H9 (cell line): ENCODE measurements around the gene MRPL44. TPM values are rescaled to one million over a fixed set of nuclear protein-coding genes. Genes with fewer than 3 reads are reported as not detected.
"Not testable (repeated sequence)": the region's sequence is repeated elsewhere in the genome, so short reads cannot be mapped to it uniquely, and the experiment has no call there.

Experiments used
- DNase-seq: peaks from one replicate; pipeline ENCODE4 v3.0.0-alpha.2; 2017
- H2AFZ ChIP-seq: one replicate; pipeline ENCODE4 v1.6.1; 2013; ENCODE audit warnings: mild to moderate bottlenecking, low read length, control low read depth, moderate library complexity
- H2AK5ac ChIP-seq: 2 replicates; pipeline ENCODE4 v1.6.1; 2013; ENCODE audit warnings: low read length, control low read depth, mixed read lengths; ENCODE audit not compliant: insufficient read length
- H2BK120ac ChIP-seq: one replicate; pipeline ENCODE4 v1.6.1; 2013; ENCODE audit warnings: low read depth, mild to moderate bottlenecking, low read length, control low read depth, inconsistent platforms; ENCODE audit not compliant: poor library complexity, severe bottlenecking
- H2BK12ac ChIP-seq: 2 replicates; pipeline ENCODE4 v1.6.1; 2013; ENCODE audit warnings: low read length, control low read depth, mixed read lengths, low read depth; ENCODE audit not compliant: insufficient read length
- H2BK15ac ChIP-seq: 2 replicates; pipeline ENCODE4 v1.6.1; 2013; ENCODE audit warnings: low read depth, low read length, control low read depth
- H2BK20ac ChIP-seq: one replicate; pipeline ENCODE4 v1.6.1; 2013; ENCODE audit warnings: low read depth, mild to moderate bottlenecking, low read length, control low read depth, inconsistent platforms; ENCODE audit not compliant: poor library complexity, severe bottlenecking
- H2BK5ac ChIP-seq: 2 replicates; pipeline ENCODE4 v1.6.1; 2013; ENCODE audit warnings: low read length, control low read depth, mixed read lengths; ENCODE audit not compliant: insufficient read length
- H3K14ac ChIP-seq: 2 replicates; pipeline ENCODE4 v1.6.1; 2013; ENCODE audit warnings: low read length, control low read depth; ENCODE audit not compliant: insufficient read depth
- H3K18ac ChIP-seq: 2 replicates; pipeline ENCODE4 v1.6.1; 2013; ENCODE audit warnings: low read depth, mild to moderate bottlenecking, mixed read lengths, low read length, control low read depth; ENCODE audit not compliant: insufficient read length
- H3K23ac ChIP-seq: 2 replicates; pipeline ENCODE4 v1.6.1; 2013; ENCODE audit warnings: low read length, control low read depth, mixed read lengths, low read depth; ENCODE audit not compliant: insufficient read length
- H3K23me2 ChIP-seq: 2 replicates; pipeline ENCODE4 v1.6.1; 2013; ENCODE audit warnings: low read depth, mild to moderate bottlenecking, mixed read lengths, low read length, control low read depth; ENCODE audit not compliant: insufficient read length, poor library complexity, severe bottlenecking
- H3K27ac ChIP-seq: 2 replicates; pipeline ENCODE4 v1.5.1; 2013; ENCODE audit warnings: low read length, control low read depth, mixed read lengths, low read depth; ENCODE audit not compliant: insufficient read length
- H3K27me3 ChIP-seq: 2 replicates; pipeline ENCODE4 v1.6.1; 2013; ENCODE audit warnings: low read length, control low read depth, inconsistent platforms; ENCODE audit not compliant: insufficient read depth
- H3K4ac ChIP-seq: 2 replicates; pipeline ENCODE4 v1.6.1; 2013; ENCODE audit warnings: low read depth, mild to moderate bottlenecking, control low read depth, inconsistent platforms, low read length, moderate library complexity
- H3K4me1 ChIP-seq: 2 replicates; pipeline ENCODE4 v1.6.1; 2013; ENCODE audit warnings: low read length, control low read depth, inconsistent platforms; ENCODE audit not compliant: insufficient read depth
- H3K4me2 ChIP-seq: 2 replicates; pipeline ENCODE4 v1.6.1; 2013; ENCODE audit warnings: low read length, control low read depth, mixed read lengths; ENCODE audit not compliant: insufficient read length, insufficient read depth
- H3K56ac ChIP-seq: 2 replicates; pipeline ENCODE4 v1.6.1; 2013; ENCODE audit warnings: low read depth, mild to moderate bottlenecking, mixed read lengths, low read length, control low read depth; ENCODE audit not compliant: insufficient read length
- H3K79me1 ChIP-seq: 2 replicates; pipeline ENCODE4 v1.6.1; 2013; ENCODE audit warnings: low read depth, mild to moderate bottlenecking, moderate library complexity, low read length, control low read depth, inconsistent platforms; ENCODE audit not compliant: insufficient read depth, poor library complexity, severe bottlenecking
- H3K79me2 ChIP-seq: 2 replicates; pipeline ENCODE4 v1.6.1; 2013; ENCODE audit warnings: low read length, control low read depth, inconsistent platforms; ENCODE audit not compliant: insufficient read depth
- H3K9ac ChIP-seq: 2 replicates; pipeline ENCODE4 v1.6.1; 2013; ENCODE audit warnings: low read length, control low read depth, mixed read lengths; ENCODE audit not compliant: insufficient read length; ENCODE audit errors: extremely low read depth
- H3K9me3 ChIP-seq: one replicate; pipeline ENCODE4 v1.6.1; 2013; ENCODE audit warnings: low read depth, low read length, inconsistent platforms; ENCODE audit not compliant: control insufficient read depth
- H3T11ph ChIP-seq: one replicate; pipeline ENCODE4 v1.6.1; 2013; ENCODE audit warnings: mild to moderate bottlenecking, low read length, control low read depth, inconsistent platforms
- H4K20me1 ChIP-seq: one replicate; pipeline ENCODE4 v1.6.1; 2013; ENCODE audit not compliant: control insufficient read depth, insufficient read length, insufficient read depth
- H4K5ac ChIP-seq: 2 replicates; pipeline ENCODE4 v1.6.1; 2013; ENCODE audit warnings: low read depth, mild to moderate bottlenecking, mixed read lengths, low read length, control low read depth; ENCODE audit not compliant: insufficient read length
- H4K8ac ChIP-seq: replicated peaks from 2 replicates; pipeline ENCODE4 v1.6.1; 2013; ENCODE audit warnings: low read length, control low read depth, mixed read lengths, low read depth; ENCODE audit not compliant: insufficient read length
- H4K91ac ChIP-seq: 2 replicates; pipeline ENCODE4 v1.6.1; 2013; ENCODE audit warnings: low read depth, mild to moderate bottlenecking, moderate library complexity, mixed read lengths, low read length, control low read depth; ENCODE audit not compliant: insufficient read length
- H3K27ac Mint-ChIP-seq, 3 experiments: 2 replicates in 2 of 3; 3 replicates in 1 of 3; pipeline ENCODE4 v1.8.0; 2020 to 2021; ENCODE audit warnings: mixed read lengths in 3 of 3, mild to moderate bottlenecking in 1 of 3, moderate library complexity in 1 of 3
- H3K27me3 Mint-ChIP-seq: 2 replicates; pipeline ENCODE4 v1.8.0; 2021; ENCODE audit warnings: low read depth, mild to moderate bottlenecking, moderate library complexity, mixed read lengths
- H3K36me3 Mint-ChIP-seq, 3 experiments: 2 replicates in 2 of 3; 3 replicates in 1 of 3; pipeline ENCODE4 v1.8.0; 2020 to 2021; ENCODE audit warnings: low read depth in 3 of 3, mixed read lengths in 3 of 3; ENCODE audit not compliant: insufficient read depth in 1 of 3
- H3K4me1 Mint-ChIP-seq, 2 experiments: 2 replicates each; pipeline ENCODE4 v1.8.0; 2020; ENCODE audit warnings: mixed read lengths in 2 of 2
- H3K4me3 Mint-ChIP-seq, 2 experiments: 2 replicates in 1 of 2; 3 replicates in 1 of 2; pipeline ENCODE4 v1.8.0; 2020 to 2021; ENCODE audit warnings: mild to moderate bottlenecking in 2 of 2, mixed read lengths in 2 of 2, moderate library complexity in 1 of 2
- H3K9me3 Mint-ChIP-seq, 2 experiments: 2 replicates in 1 of 2; 3 replicates in 1 of 2; pipeline ENCODE4 v1.8.0; 2020; ENCODE audit warnings: mild to moderate bottlenecking in 2 of 2, mixed read lengths in 2 of 2, moderate library complexity in 1 of 2
- CTCF ChIP-seq: fragments of 200-600 bp; sonication (generic); conservative IDR thresholded peaks from 3 replicates; pipeline ENCODE4 v1.8.0; 2021; ENCODE audit warnings: antibody characterized with exemption, mild to moderate bottlenecking
- WGBS: extraction: QIAGEN DNeasy Blood & Tissue Kit; methylation state at CpG from one replicate; pipeline ENCODE4 v1.1.7; 2013; ENCODE audit warnings: missing lambda C conversion rate, low lambda C conversion rate, mixed read lengths; ENCODE audit not compliant: insufficient read length; ENCODE audit errors: extremely low coverage; 5-methylcytosine and 5-hydroxymethylcytosine counted together
- total RNA-seq: library from RNA; stranded (reverse); gene quantifications from 2 replicates; pipeline ENCODE4 v1.2.1, GENCODE V29; 2021

The MRPL44 gene
- total RNA-seq, 1 experiment from 2014 or later: 46.1 TPM

GRCh38 chr2:223999862-224000261 is 42.6 kb downstream of the MRPL44 start:
- H3K79me2 ChIP-seq: no peaks in the 10 kb centered on the region
- H3K56ac ChIP-seq: no peak overlapping the region
- TF ChIP-seq CTCF: no peak
- no peak overlapping the region for H3K4me2 ChIP-seq
- H2BK12ac ChIP-seq: no peak overlapping the region
- no peaks in the 10 kb centered on the region; a peak in 2 of 5 replicates for H3K9me3 Mint-ChIP-seq
- no peaks in the 10 kb centered on the region for H3K23me2 ChIP-seq
- no peaks in the 10 kb centered on the region for H3K4me1 ChIP-seq
- no peak overlapping the region for H2BK5ac ChIP-seq
- no peak overlapping the region for H2AFZ ChIP-seq
- peaks cover 15 to 18% of the 10 kb centered on the region in 2 experiments for H3K4me1 Mint-ChIP-seq
- WGBS: no CpG with 5 or more reads among the region's 11 CpGs
- no peak overlapping the region for H3K23ac ChIP-seq
- DNase-seq: no peak
- H3K4ac ChIP-seq: no peak overlapping the region
- H3K27me3 ChIP-seq: no peaks in the 10 kb centered on the region
- H3K9ac ChIP-seq: no peak overlapping the region
- no peak overlapping the region for H4K8ac ChIP-seq
- no peak overlapping the region for H4K91ac ChIP-seq
- H2BK120ac ChIP-seq: no peak overlapping the region
- peak overlapping the region in 2 of 3 experiments; percentile 65 to 82; a peak in 1 of 7 replicates for H3K27ac Mint-ChIP-seq
- H4K5ac ChIP-seq: no peak overlapping the region
- no peaks in the 10 kb centered on the region for H3K9me3 ChIP-seq
- H3T11ph ChIP-seq: no peak overlapping the region
- H2BK20ac ChIP-seq: no peak overlapping the region
- H2BK15ac ChIP-seq: no peak overlapping the region
- no peak overlapping the region for H2AK5ac ChIP-seq
- peaks cover 11 to 26% (median 20%) of the 10 kb centered on the region in 3 experiments; a peak in 5 of 7 replicates for H3K36me3 Mint-ChIP-seq
- H3K14ac ChIP-seq: no peak overlapping the region
- no peaks in the 10 kb centered on the region for H3K27me3 Mint-ChIP-seq
- no peaks in the 10 kb centered on the region for H3K79me1 ChIP-seq
- no peak overlapping the region for H3K4me3 Mint-ChIP-seq
- H3K18ac ChIP-seq: no peak overlapping the region
- H4K20me1 ChIP-seq: no peaks in the 10 kb centered on the region
- H3K27ac ChIP-seq: no peak overlapping the region

- H4K5ac ChIP-seq, DNase-seq, H3K27ac ChIP-seq, H3K27me3 ChIP-seq, H2AFZ ChIP-seq, H3K27ac Mint-ChIP-seq, H3K4me2 ChIP-seq, H2BK120ac ChIP-seq, H3K79me1 ChIP-seq, H3K9ac ChIP-seq, H3K4ac ChIP-seq, H3K27me3 Mint-ChIP-seq, H2BK12ac ChIP-seq, H3K9me3 Mint-ChIP-seq, H3K23me2 ChIP-seq, H4K20me1 ChIP-seq, H4K91ac ChIP-seq, H2BK15ac ChIP-seq, H3T11ph ChIP-seq, H2AK5ac ChIP-seq, H3K4me1 ChIP-seq, H3K18ac ChIP-seq, H3K4me3 Mint-ChIP-seq, H4K8ac ChIP-seq, H2BK5ac ChIP-seq, H3K23ac ChIP-seq, H3K79me2 ChIP-seq, H3K56ac ChIP-seq, H2BK20ac ChIP-seq, H3K9me3 ChIP-seq, H3K14ac ChIP-seq: not testable (repeated sequence)
- Mint-ChIP-seq H3K4me1 (peaks cover 15 to 18% of the 10 kb centered on the region in 2 experiments), H3K36me3 (peaks cover 11 to 26% (median 20%) of the 10 kb centered on the region in 3 experiments; a peak in 5 of 7 replicates)
- WGBS: no CpG with 5 or more reads among the region's 5 CpGs
These were observed 43.4 kb downstream of the MRPL44 start for GRCh38 chr2:224000662-224001061.
